Activated T-helper 1 cell treated with anti-CD3 and anti-CD28 coated beads, Interleukin-12 subunit alpha, Interleukin-12 subunit beta, Interleukin-2, Interleukin-4 antibody, amounts not matched to agents 30 ng/mL and 10 ng/mL and 1 ng/mL, durations not matched to agents 14 hours and 24 hours and 36 hours (primary cell): ENCODE data around the gene CCDC200. TPM values are rescaled to one million over a fixed set of nuclear protein-coding genes. Genes with fewer than 3 reads are reported as not detected.
"Not testable (repeated sequence)": the region's sequence is repeated elsewhere in the genome, so short reads cannot be mapped to it uniquely, and the experiment has no call there.

ENCODE experiments used
- DNase-seq: peaks from one replicate; pipeline ENCODE4 v3.0.0; 2021; ENCODE audit warnings: low spot score
- H3K27ac Mint-ChIP-seq: one replicate; pipeline ENCODE4 v1.8.0; 2021; ENCODE audit warnings: mild to moderate bottlenecking, mixed read lengths
- H3K27me3 Mint-ChIP-seq: one replicate; pipeline ENCODE4 v1.8.0; 2022; ENCODE audit warnings: mild to moderate bottlenecking, moderate library complexity, mixed read lengths; ENCODE audit not compliant: insufficient read depth
- H3K36me3 Mint-ChIP-seq: one replicate; pipeline ENCODE4 v1.8.0; 2021; ENCODE audit warnings: low read depth, mixed read lengths
- H3K4me1 Mint-ChIP-seq: one replicate; pipeline ENCODE4 v1.8.0; 2021; ENCODE audit warnings: low read depth, mixed read lengths
- H3K4me3 Mint-ChIP-seq: one replicate; pipeline ENCODE4 v1.8.0; 2021; ENCODE audit warnings: mild to moderate bottlenecking, moderate library complexity, mixed read lengths
- H3K9me3 Mint-ChIP-seq: one replicate; pipeline ENCODE4 v1.8.0; 2021; ENCODE audit warnings: mixed read lengths
- intact Hi-C: fragments of 100-400 bp; cut with micrococcal nuclease; formaldehyde crosslinking; loops from one replicate; pipeline ENCODE4 v1.15.1; 2024
- total RNA-seq: library from RNA; stranded (reverse); gene quantifications from 2 replicates; pipeline ENCODE4 v1.2.3, GENCODE V29; 2022

The CCDC200 gene
- total RNA-seq, 1 donor from 2014 or later, result 0.47 TPM

GRCh38 chr17:43211123-43211479 lies 17.3 kb downstream of the CCDC200 start:
- H3K4me3 Mint-ChIP-seq, result peak overlapping the region; percentile 97
- no peaks in the 10 kb centered on the region for H3K27me3 Mint-ChIP-seq
- peaks cover 26% of the 10 kb centered on the region for H3K36me3 Mint-ChIP-seq
- intact Hi-C loops, result loop anchor here (1.0 to 5.0 kb wide), 5 partner anchors 41 to 213 kb away; partner anchors contain the start of genes BRCA1, RPL27 and VAT1
- no peaks in the 10 kb centered on the region for H3K9me3 Mint-ChIP-seq
- peak overlapping the region; percentile 90 for H3K27ac Mint-ChIP-seq
- DNase-seq, result no peak
- peaks cover 34% of the 10 kb centered on the region for H3K4me1 Mint-ChIP-seq

- no peaks in the 10 kb centered on the region for H3K27me3 Mint-ChIP-seq
- H3K36me3 Mint-ChIP-seq, result peaks cover 22% of the 10 kb centered on the region
- H3K4me3 Mint-ChIP-seq, result peak overlapping the region; percentile 97
- DNase-seq, result no peak
- peak overlapping the region; percentile 90 for H3K27ac Mint-ChIP-seq
- intact Hi-C loops, result loop anchor here (5.0 kb wide), 1 partner anchor 188 kb away; the partner anchor contains the start of gene VAT1
- peaks cover 34% of the 10 kb centered on the region for H3K4me1 Mint-ChIP-seq
- no peaks in the 10 kb centered on the region for H3K9me3 Mint-ChIP-seq
Measured at GRCh38 chr17:43210576-43210975, 17.8 kb downstream of the CCDC200 start.

GRCh38 chr17:43203013-43203412 lies 25.4 kb downstream of the CCDC200 start:
- H3K4me3 Mint-ChIP-seq, DNase-seq, H3K27me3 Mint-ChIP-seq, intact Hi-C loops, H3K9me3 Mint-ChIP-seq, H3K27ac Mint-ChIP-seq, H3K4me1 Mint-ChIP-seq: not testable (repeated sequence)
- peaks cover 49% of the 10 kb centered on the region for H3K36me3 Mint-ChIP-seq

GRCh38 chr17:43200127-43200526 lies 28.3 kb downstream of the CCDC200 start:
- intact Hi-C loops, result no loop called here

GRCh38 chr17:43199633-43200032 lies 28.8 kb downstream of the CCDC200 start:
- DNase-seq, result no peak
- no peaks in the 10 kb centered on the region for H3K4me1 Mint-ChIP-seq
- no peaks in the 10 kb centered on the region for H3K9me3 Mint-ChIP-seq
- H3K27ac Mint-ChIP-seq, result no peak overlapping the region
- peaks cover 55% of the 10 kb centered on the region for H3K36me3 Mint-ChIP-seq
- H3K4me3 Mint-ChIP-seq, result no peak overlapping the region
- intact Hi-C loops, result no loop called here
- H3K27me3 Mint-ChIP-seq, result no peaks in the 10 kb centered on the region

More at GRCh38 chr17:43200127-43200526, 28.3 kb downstream of the CCDC200 start:
- no peak for DNase-seq
- no peaks in the 10 kb centered on the region for H3K4me1 Mint-ChIP-seq
- no peaks in the 10 kb centered on the region for H3K27me3 Mint-ChIP-seq
- H3K27ac Mint-ChIP-seq, result no peak overlapping the region
- H3K9me3 Mint-ChIP-seq, result no peaks in the 10 kb centered on the region
- H3K36me3 Mint-ChIP-seq, result peaks cover 52% of the 10 kb centered on the region
- no peak overlapping the region for H3K4me3 Mint-ChIP-seq

GRCh38 chr17:43193251-43193650 lies 35.2 kb downstream of the CCDC200 start:
- intact Hi-C loops, result no loop called here
- no peaks in the 10 kb centered on the region for H3K4me1 Mint-ChIP-seq
- no peaks in the 10 kb centered on the region for H3K9me3 Mint-ChIP-seq
- no peak overlapping the region for H3K4me3 Mint-ChIP-seq
- no peaks in the 10 kb centered on the region for H3K27me3 Mint-ChIP-seq
- no peak overlapping the region for H3K27ac Mint-ChIP-seq
- no peak for DNase-seq
- peaks cover 57% of the 10 kb centered on the region for H3K36me3 Mint-ChIP-seq

- H3K36me3 Mint-ChIP-seq, result peaks cover 38% of the 10 kb centered on the region
- H3K27ac Mint-ChIP-seq, H3K4me3 Mint-ChIP-seq, H3K27me3 Mint-ChIP-seq, intact Hi-C loops, DNase-seq, H3K9me3 Mint-ChIP-seq, H3K4me1 Mint-ChIP-seq: not testable (repeated sequence)
Measured at GRCh38 chr17:43186656-43187055, 41.8 kb downstream of the CCDC200 start.

- Mint-ChIP-seq H3K27me3 (no peaks in the 10 kb centered on the region), H3K4me1 (no peaks in the 10 kb centered on the region), H3K36me3 (peaks cover 23% of the 10 kb centered on the region), H3K4me3 (no peak overlapping the region), H3K27ac (no peak overlapping the region), H3K9me3 (no peaks in the 10 kb centered on the region)
- DNase-seq, result no peak
- intact Hi-C loops, result no loop called here
Measured at GRCh38 chr17:43183921-43184320, 44.5 kb downstream of the CCDC200 start.

- H3K27ac Mint-ChIP-seq, result peak overlapping the region; percentile 93
- H3K4me1 Mint-ChIP-seq, result peaks cover 37% of the 10 kb centered on the region
- peaks cover 19% of the 10 kb centered on the region for H3K36me3 Mint-ChIP-seq
- no peaks in the 10 kb centered on the region for H3K27me3 Mint-ChIP-seq
- intact Hi-C loops, result no loop called here
- H3K9me3 Mint-ChIP-seq, result no peaks in the 10 kb centered on the region
- H3K4me3 Mint-ChIP-seq, result peak overlapping the region; percentile 47
- DNase-seq, result no peak
Measured at GRCh38 chr17:43176119-43176570, 52.3 kb downstream of the CCDC200 start.

GRCh38 chr17:43175213-43176118 lies 53.0 kb downstream of the CCDC200 start:
- no peak for DNase-seq
- Mint-ChIP-seq H3K27me3 (no peaks in the 10 kb centered on the region), H3K27ac (peak overlapping the region; percentile 93), H3K9me3 (no peaks in the 10 kb centered on the region), H3K4me1 (peaks cover 37% of the 10 kb centered on the region), H3K36me3 (peaks cover 19% of the 10 kb centered on the region), H3K4me3 (peak overlapping the region; percentile 47)
- intact Hi-C loops, result no loop called here

- H3K36me3 Mint-ChIP-seq, result peaks cover 16% of the 10 kb centered on the region
- DNase-seq, result peak; percentile 5
- H3K4me1 Mint-ChIP-seq, result peaks cover 28% of the 10 kb centered on the region
- intact Hi-C loops, result loop anchor here (1.0 to 2.0 kb wide), 5 partner anchors 143 to 1889 kb away; partner anchors contain the start of genes NMT1, RETREG3, RPL27 and TUBG1
- no peak overlapping the region for H3K4me3 Mint-ChIP-seq
- H3K27me3 Mint-ChIP-seq, result no peaks in the 10 kb centered on the region
- H3K9me3 Mint-ChIP-seq, result no peaks in the 10 kb centered on the region
- H3K27ac Mint-ChIP-seq, result no peak overlapping the region
Measured at GRCh38 chr17:43171586-43172487, 56.6 kb downstream of the CCDC200 start.
